Mononuclear cell (primary cell): Measurements from ENCODE around the gene PIWIL1. TPM values are rescaled to one million over a fixed set of nuclear protein-coding genes. Genes with fewer than 3 reads are reported as not detected.

Source experiments
- H3K27me3 ChIP-seq: 2 replicates; pipeline ENCODE4 v1.6.0; 2011; ENCODE audit warnings: low read length, control low read depth; ENCODE audit not compliant: insufficient read depth
- H3K4me1 ChIP-seq: 2 replicates; pipeline ENCODE4 v1.5.1; 2011; ENCODE audit warnings: mild to moderate bottlenecking, low read length, control low read depth; ENCODE audit not compliant: insufficient read depth
- H3K4me3 ChIP-seq: 2 replicates; pipeline ENCODE4 v1.5.1; 2011; ENCODE audit warnings: mild to moderate bottlenecking, low read length, moderate library complexity
- H3K9me3 ChIP-seq: 2 replicates; pipeline ENCODE4 v1.5.1; 2011; ENCODE audit warnings: low read depth, mild to moderate bottlenecking, control low read depth, low read length
- total RNA-seq: library from RNA; depleted of rRNA; stranded (reverse); fragments of >200 nt; gene quantifications from one replicate; pipeline ENCODE4 v1.2.3, GENCODE V29; 2012

PIWIL1 gene
- total RNA-seq, 1 donor, result not detected

DNA sequence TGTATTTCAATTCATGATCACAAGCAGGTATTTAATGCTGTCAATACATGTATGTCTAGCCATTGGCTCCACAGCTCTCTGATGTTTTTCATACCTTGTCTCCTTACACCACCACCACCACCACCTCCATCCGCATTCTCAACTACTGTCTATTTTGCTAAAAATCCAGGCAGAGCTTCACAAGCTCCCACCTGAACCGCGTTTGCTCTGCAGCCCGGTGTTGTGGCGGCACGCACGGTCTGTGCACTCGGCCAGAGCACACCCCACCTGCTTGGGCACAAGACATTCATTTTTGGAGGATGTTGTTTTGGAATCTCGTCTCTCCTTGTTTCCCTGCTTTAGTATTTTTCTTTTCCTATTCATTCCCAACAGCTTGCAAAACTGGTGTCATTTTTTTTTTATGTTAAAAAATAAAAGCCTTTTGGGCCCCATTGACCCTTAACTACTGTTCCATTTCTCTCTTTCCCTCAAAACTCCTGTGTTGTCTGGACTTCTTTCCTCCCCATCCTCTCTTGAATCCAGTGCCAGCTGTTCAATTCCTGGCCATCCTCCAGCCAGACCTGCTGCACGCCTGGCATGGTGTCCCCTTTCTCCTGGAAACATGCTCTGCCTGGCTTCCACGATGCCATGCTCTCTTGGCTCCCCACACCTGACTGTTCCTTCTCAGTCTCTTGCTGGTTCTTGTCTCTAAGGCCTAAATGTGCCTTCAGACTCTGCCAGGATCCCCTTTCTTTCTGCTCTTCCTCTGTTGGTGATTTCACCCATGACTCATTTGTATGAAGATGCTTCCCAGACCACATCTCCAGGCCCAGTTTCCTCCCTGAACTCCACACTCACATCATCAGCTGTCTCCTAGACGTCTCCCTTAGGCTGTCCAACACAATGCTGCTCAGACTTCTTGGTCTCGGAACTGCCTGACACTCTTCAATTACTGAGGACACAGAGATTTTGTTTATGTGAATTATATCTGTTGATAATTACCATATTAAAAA is 37.9 kb downstream of the PIWIL1 start:
- H3K4me1 ChIP-seq, result no peaks in the 10 kb centered on the region
- no peaks in the 10 kb centered on the region for H3K9me3 ChIP-seq
- H3K27me3 ChIP-seq, result no peaks in the 10 kb centered on the region
- H3K4me3 ChIP-seq, result no peak overlapping the region

DNA sequence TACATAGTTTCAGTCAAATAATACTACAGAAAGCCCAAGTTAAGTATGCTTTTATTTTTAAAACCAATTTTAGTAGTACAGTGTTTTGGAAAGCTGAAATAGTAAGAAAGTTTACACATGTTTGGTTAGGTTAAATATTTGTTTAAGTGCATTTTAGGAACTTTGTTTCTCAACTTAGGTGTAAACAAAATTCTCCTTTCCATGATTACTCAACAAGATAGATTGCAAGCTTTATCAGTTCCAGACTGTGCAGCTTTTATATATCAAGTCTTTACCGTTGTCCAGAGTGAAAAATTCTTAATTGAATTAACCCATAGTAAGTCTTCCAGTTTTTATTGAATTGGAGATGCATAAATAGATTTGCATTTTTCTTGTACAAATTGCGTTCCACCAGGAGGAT is 45.1 kb downstream of the PIWIL1 start:
- no peaks in the 10 kb centered on the region for H3K27me3 ChIP-seq
- no peaks in the 10 kb centered on the region for H3K4me1 ChIP-seq
- H3K4me3 ChIP-seq, result no peak overlapping the region
- H3K9me3 ChIP-seq, result no peaks in the 10 kb centered on the region

DNA sequence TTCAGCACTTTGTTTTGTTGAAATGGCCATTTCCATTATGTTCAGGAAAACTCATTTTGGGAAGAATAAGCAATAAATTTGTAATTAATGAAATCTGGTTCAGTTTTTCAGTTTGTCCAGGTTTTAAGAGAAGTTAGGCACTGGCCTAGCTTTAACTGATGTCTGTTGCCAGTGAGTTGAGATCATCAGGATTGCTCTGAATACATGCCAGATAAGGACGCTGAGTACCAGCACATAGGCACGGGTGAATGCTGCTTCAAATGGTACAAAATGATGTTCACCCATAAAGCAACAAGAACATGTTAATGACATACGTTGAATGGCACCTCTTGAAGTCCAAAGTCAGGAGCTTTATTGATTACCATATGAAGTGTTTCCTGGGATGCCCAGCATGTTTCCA is 46.5 kb downstream of the PIWIL1 start:
- Histone ChIP-seq H3K9me3 (no peaks in the 10 kb centered on the region), H3K4me1 (no peaks in the 10 kb centered on the region), H3K27me3 (no peaks in the 10 kb centered on the region), H3K4me3 (no peak overlapping the region)

DNA sequence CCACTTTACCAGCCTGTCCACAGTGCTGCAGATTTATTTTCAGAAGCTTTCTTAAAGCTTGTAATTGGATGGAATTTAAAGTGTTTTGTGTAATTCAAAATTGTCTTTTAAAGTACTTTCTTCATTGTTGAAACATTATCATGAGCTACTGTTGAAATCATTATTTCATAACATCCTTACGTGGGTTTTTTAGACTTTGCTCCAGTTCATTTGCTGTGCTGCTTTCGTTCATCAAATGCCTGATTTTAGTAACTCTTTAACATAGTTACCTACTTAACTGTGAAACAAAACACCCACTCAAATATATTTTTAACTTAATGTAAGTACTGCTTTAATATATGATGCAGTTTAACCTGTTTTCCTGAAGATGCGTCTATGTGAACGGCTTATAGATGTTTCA is 47.5 kb downstream of the PIWIL1 start:
- Histone ChIP-seq H3K4me1 (no peaks in the 10 kb centered on the region), H3K9me3 (no peaks in the 10 kb centered on the region), H3K27me3 (no peaks in the 10 kb centered on the region), H3K4me3 (no peak overlapping the region)

DNA sequence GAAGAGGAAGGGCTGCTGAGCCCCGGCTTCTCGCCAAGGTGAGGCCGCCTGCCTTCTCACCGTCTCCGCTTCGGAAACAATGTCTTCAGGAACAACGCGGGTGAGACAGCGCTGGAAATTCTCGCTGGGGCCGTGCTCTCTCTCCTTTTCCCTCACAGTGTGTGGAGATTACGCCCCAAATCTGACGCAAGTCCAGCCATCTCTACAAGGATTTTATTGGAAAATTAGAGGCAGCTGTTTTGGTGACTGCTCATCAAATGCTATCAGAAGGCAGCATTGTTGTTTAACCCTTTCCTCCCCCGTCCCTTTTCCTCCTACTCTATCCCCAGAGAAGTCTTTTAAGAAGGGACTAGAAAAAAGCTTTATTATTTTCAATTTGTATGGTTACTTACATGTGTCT is 53.5 kb downstream of the PIWIL1 start:
- no peaks in the 10 kb centered on the region for H3K4me1 ChIP-seq
- no peaks in the 10 kb centered on the region for H3K9me3 ChIP-seq
- no peak overlapping the region for H3K4me3 ChIP-seq
- H3K27me3 ChIP-seq, result no peaks in the 10 kb centered on the region

DNA sequence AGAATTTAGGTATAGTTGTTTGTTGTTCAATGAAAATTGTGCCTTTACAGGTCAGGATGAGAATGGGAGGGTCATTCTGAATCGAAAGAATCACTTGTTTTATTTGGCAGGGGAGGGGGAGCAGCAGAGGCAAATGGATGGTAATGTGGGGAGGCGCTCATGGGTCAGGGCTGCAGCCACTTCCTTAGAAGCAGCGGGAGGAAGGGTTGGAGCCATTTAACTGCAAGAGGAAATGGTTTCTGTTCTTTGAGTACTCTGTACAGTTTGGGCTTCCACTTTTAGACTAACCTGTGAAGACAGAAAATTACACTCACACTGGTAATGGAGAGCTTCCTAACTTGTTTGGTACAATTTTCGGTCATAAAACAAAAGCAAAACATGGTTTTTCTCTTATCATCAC is 57.2 kb downstream of the PIWIL1 start:
- no peaks in the 10 kb centered on the region for H3K9me3 ChIP-seq
- H3K27me3 ChIP-seq, result no peaks in the 10 kb centered on the region
- H3K4me3 ChIP-seq, result no peak overlapping the region
- no peaks in the 10 kb centered on the region for H3K4me1 ChIP-seq

DNA sequence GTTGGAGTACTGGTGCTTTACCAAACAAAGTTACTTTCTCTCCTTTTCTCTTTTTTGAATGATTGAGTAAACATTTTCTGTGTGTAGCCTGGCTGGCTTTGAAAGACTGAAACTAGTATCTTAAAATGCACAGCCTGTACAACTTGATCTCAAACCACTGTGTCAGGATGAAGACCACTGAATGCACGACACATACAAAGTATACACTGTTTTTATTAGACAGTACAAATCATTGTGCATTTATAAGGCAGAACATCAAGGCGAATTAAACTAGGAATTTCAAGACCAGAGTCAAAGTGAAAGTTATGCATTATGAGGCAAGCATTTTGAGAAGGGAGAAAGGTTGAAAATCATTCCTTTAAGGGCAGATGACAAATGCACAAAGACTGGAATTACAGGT is 59.0 kb downstream of the PIWIL1 start:
- Histone ChIP-seq H3K9me3 (no peaks in the 10 kb centered on the region), H3K4me3 (no peak overlapping the region), H3K27me3 (no peaks in the 10 kb centered on the region), H3K4me1 (no peaks in the 10 kb centered on the region)

DNA sequence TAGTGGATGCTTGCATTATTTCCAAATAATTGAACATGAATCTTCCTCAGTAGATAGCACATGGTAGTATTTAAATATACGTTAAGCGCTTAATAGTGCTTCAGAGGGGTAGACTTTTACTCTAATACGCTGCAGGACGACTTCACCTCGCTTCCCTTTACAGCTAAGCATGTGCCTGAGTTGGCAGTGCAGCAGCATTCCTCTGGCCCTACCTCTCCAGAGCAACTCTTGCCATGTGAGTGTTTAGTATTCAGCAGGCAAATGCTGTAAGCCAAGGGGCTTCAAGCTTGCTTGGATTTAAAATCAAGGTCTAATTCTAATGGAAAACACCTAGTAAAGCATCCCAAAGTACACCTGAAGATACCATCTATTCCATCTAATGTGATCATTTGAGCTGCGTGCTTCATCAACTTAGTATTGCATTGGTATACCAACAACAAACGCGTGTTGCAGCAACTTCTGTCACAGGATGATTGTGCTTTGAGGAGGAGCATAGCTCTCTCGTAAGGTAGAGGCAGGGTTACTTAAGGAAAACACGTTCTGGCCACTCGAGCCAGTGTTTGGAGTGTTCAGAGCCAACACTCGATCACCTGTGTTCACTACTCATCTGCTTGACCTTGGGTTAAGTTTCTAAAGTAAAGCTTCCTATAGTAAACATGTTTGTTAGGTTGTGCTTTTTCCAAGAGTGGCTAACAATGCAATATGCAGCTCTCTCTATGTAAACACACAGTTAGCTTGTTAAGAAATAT is 60.6 kb downstream of the PIWIL1 start:
- no peaks in the 10 kb centered on the region for H3K27me3 ChIP-seq
- no peaks in the 10 kb centered on the region for H3K4me1 ChIP-seq
- no peak overlapping the region for H3K4me3 ChIP-seq
- H3K9me3 ChIP-seq, result no peaks in the 10 kb centered on the region

DNA sequence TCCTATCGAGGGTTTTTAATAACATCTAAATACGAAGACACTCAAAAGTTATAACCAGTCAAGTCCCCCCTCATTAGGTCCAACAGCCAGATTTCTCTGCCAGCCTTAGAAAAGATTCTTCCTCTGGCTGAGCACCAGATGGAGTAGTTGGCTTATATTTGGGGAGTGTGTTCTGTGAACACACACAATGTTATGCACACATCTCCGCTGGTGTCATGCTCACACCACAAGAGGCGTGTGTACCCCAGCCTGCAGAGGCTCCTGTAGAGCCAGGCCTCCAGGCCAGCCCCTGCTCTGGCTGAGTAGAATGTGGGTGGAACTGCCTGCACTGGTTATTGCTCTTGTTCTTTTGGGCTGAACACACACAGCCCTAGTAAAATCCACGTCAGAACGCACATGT is 64.0 kb downstream of the PIWIL1 start:
- no peaks in the 10 kb centered on the region for H3K9me3 ChIP-seq
- H3K27me3 ChIP-seq, result no peaks in the 10 kb centered on the region
- no peak overlapping the region for H3K4me3 ChIP-seq
- H3K4me1 ChIP-seq, result no peaks in the 10 kb centered on the region

DNA sequence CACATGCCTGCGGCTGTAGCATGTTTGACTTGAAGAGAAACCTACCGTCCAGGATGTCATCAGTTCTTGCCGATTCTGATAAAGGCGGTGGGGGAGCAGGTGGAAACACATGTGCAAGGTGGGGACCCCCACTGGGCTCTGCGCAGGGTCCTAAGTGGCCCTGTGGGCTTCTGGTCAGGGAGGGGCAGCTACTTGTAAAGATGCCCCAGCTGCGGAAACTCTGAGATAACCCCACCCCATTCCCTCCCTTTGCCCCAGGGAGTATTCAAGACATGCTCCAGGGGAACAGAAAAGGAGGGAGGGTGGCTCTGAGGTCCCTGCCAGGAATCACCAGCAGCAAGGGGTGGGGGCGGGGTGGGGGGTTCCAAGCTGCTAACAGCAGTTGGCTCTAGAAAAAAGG is 67.6 kb downstream of the PIWIL1 start:
- no peaks in the 10 kb centered on the region for H3K27me3 ChIP-seq
- no peaks in the 10 kb centered on the region for H3K9me3 ChIP-seq
- no peaks in the 10 kb centered on the region for H3K4me1 ChIP-seq
- no peak overlapping the region for H3K4me3 ChIP-seq

DNA sequence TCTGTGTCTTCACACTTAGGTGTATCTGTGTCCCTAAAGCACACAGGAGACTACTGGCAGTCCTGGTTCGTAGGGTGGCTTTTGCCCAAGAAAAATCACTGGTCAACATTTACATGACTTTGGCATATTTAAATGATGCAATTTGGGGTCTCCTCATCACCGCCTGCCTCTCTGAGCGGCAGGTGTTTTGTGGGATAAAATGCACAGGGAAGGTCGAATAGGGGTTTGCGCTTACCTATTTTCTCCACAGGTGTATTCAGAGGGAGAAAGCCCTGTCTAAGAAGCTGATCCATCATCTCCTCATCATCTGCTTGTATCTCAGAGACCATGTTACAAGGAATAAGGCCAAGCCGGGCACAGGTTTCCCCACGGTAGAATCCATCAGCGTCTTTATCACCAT is 74.7 kb downstream of the PIWIL1 start:
- no peak overlapping the region for H3K4me3 ChIP-seq

DNA sequence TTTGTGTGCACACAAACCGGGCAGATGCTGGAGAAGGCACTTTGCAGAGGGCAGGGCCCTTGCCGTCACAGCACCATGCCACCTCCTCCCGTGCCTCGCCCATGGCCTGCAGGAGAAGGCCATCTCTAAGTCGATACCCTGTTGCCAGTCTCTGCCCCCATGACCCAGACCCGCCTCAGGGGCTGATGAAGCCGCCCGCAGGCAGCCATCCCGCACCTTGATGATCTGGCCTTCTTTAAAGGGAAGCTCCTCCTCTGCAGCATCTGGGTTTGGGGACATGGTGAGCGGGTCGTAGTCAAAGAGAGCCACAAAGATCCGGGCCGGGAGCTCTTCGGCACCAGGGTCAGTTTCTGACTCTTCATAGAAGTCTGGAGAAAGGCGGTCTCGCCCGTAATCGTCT is 76.2 kb downstream of the PIWIL1 start:
- no peaks in the 10 kb centered on the region for H3K9me3 ChIP-seq
- H3K4me1 ChIP-seq, result no peaks in the 10 kb centered on the region
- no peak overlapping the region for H3K4me3 ChIP-seq
- H3K27me3 ChIP-seq, result no peaks in the 10 kb centered on the region

More for the DNA sequence above, 74.7 kb downstream of the PIWIL1 start:
- no peaks in the 10 kb centered on the region for H3K9me3 ChIP-seq
- H3K27me3 ChIP-seq, result no peaks in the 10 kb centered on the region
- H3K4me1 ChIP-seq, result no peaks in the 10 kb centered on the region

DNA sequence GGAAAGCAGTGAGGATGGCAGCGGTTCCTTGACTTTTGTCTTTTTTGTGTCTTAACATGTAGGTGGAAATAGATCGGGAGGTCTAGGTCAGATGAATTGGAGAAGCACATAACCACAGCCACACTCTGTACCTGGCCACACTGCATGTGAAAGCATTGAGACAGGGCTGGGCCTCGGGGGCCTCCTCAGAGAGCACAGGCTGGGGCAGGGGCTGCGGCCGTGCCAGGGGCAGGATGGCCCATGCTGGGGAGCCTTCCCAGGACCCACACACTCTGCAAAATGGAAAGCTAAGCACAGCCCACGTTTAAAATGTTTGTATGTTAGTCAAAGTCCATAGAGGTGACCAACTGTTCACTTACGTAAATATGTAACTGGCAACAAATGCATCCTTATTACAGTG is 76.7 kb downstream of the PIWIL1 start:
- Histone ChIP-seq H3K4me3 (no peak overlapping the region), H3K27me3 (no peaks in the 10 kb centered on the region), H3K4me1 (no peaks in the 10 kb centered on the region), H3K9me3 (no peaks in the 10 kb centered on the region)

DNA sequence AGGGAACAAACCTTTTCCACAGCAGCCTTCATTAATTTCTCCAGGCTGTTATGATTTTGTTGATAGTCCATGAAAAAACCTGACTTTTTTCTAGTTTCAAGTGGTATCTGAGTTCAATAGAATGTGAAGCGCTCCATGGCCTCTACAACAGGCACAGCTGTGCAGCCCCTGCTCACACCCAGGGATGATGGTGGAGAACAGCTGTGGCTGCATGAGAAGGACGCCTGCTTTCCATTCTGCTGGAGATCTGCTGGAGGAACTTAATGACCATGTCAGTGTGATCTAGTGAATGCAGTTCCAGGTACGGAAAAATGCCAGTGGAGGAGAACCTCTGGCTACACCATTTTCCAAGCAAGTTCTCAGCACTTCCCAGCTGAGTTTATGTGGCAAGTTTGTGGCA is 80.6 kb downstream of the PIWIL1 start:
- Histone ChIP-seq H3K4me3 (no peak overlapping the region), H3K4me1 (no peaks in the 10 kb centered on the region), H3K27me3 (no peaks in the 10 kb centered on the region), H3K9me3 (no peaks in the 10 kb centered on the region)

DNA sequence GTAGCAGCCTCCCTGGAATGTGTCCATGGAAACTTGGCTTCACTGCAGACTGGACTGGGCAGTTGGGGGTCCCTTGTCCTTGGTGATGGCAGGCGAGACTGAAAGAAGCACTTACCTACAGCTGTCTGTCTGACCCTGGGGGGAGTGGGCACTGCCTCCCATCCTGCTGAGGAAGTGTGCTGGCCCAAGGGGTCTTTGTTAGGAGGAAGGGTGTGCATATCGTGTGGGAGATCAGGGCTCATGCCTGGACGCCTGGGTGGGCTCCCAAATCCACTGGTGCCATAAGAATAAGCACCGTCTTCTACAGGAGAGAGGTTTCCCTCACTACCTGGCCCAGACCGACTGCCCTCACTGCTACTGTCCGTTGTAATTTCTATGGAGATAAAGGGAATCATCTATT is 81.4 kb downstream of the PIWIL1 start:
- Histone ChIP-seq H3K4me1 (no peaks in the 10 kb centered on the region), H3K9me3 (no peaks in the 10 kb centered on the region), H3K4me3 (no peak overlapping the region), H3K27me3 (no peaks in the 10 kb centered on the region)
